Brain microvascular endothelial cell (primary cell): ENCODE results near the gene RAB20.
A peak's percentile ranks its signal among the peaks of the same experiment; 100 is the strongest.

Experiments used
- DNase-seq: peaks from one replicate; pipeline ENCODE4 v3.0.0-alpha.2; 2020
- H3K27ac ChIP-seq: fragments of 250-450 bp; sonication (Bioruptor Pico); 2 replicates; pipeline ENCODE4 v1.5.1; 2020; ENCODE audit warnings: mild to moderate bottlenecking, moderate library complexity
- H3K27me3 ChIP-seq: fragments of 250-450 bp; sonication (Bioruptor Pico); replicated peaks from 2 replicates; pipeline ENCODE4 v1.5.1; 2020; ENCODE audit warnings: mild to moderate bottlenecking
- H3K36me3 ChIP-seq: fragments of 250-450 bp; sonication (Bioruptor Pico); replicated peaks from 2 replicates; pipeline ENCODE4 v1.5.1; 2020; ENCODE audit warnings: mild to moderate bottlenecking
- H3K4me3 ChIP-seq: 2 replicates; pipeline ENCODE4 v1.5.1; 2011; ENCODE audit warnings: low read depth, mild to moderate bottlenecking, control low read depth, low read length, moderate library complexity
- in situ Hi-C: cut with HindIII; loops from 2 replicates; pipeline ENCODE4 v1.10.0; 2017; ENCODE audit warnings: low sequenced_read_pairs, low pct_ligation_motif_present
- TF ChIP-seq, protein P1 (sequence below): IDR thresholded peaks from 2 replicates; pipeline ENCODE4 v1.5.1; 2011; ENCODE audit warnings: low read depth, mild to moderate bottlenecking, moderate library complexity, low read length, control low read depth, inconsistent platforms; ENCODE audit errors: missing control alignments

Gene RAB20

DNA sequence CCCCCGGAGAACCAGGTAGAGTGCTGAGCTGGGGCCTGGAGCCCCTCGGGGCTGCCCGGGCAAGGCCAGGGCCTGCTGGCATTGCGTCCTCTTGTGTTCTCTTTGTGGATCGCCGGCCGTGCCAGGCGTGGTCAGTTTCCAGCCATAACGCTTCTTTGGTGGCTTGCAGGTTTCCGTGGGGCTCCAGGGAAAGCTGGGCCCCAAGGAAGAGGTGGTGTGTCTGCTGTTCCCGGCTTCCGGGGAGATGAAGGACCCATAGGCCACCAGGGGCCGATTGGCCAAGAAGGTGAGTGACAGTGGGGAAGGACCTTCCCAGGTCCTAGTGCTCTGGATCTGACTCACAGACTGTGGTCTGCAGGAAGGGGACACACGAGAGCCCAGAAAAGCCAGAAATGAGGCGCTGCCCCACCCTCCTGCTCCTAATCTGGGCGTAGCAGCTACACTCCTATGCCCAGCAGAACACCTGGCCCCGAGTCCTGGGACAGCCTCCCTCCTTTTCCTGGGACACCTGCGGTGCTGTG is 57.5 kb downstream of the RAB20 start:
- Histone ChIP-seq H3K27ac (peak overlapping the region; percentile 52), H3K4me3 (no peak overlapping the region), H3K27me3 (no peaks in the 10 kb centered on the region), H3K36me3 (peaks cover 94% of the 10 kb centered on the region)
- in situ Hi-C loops = no loop called here
- TF ChIP-seq, protein P1, sequence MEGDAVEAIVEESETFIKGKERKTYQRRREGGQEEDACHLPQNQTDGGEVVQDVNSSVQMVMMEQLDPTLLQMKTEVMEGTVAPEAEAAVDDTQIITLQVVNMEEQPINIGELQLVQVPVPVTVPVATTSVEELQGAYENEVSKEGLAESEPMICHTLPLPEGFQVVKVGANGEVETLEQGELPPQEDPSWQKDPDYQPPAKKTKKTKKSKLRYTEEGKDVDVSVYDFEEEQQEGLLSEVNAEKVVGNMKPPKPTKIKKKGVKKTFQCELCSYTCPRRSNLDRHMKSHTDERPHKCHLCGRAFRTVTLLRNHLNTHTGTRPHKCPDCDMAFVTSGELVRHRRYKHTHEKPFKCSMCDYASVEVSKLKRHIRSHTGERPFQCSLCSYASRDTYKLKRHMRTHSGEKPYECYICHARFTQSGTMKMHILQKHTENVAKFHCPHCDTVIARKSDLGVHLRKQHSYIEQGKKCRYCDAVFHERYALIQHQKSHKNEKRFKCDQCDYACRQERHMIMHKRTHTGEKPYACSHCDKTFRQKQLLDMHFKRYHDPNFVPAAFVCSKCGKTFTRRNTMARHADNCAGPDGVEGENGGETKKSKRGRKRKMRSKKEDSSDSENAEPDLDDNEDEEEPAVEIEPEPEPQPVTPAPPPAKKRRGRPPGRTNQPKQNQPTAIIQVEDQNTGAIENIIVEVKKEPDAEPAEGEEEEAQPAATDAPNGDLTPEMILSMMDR = no peak
- no peak for DNase-seq

DNA sequence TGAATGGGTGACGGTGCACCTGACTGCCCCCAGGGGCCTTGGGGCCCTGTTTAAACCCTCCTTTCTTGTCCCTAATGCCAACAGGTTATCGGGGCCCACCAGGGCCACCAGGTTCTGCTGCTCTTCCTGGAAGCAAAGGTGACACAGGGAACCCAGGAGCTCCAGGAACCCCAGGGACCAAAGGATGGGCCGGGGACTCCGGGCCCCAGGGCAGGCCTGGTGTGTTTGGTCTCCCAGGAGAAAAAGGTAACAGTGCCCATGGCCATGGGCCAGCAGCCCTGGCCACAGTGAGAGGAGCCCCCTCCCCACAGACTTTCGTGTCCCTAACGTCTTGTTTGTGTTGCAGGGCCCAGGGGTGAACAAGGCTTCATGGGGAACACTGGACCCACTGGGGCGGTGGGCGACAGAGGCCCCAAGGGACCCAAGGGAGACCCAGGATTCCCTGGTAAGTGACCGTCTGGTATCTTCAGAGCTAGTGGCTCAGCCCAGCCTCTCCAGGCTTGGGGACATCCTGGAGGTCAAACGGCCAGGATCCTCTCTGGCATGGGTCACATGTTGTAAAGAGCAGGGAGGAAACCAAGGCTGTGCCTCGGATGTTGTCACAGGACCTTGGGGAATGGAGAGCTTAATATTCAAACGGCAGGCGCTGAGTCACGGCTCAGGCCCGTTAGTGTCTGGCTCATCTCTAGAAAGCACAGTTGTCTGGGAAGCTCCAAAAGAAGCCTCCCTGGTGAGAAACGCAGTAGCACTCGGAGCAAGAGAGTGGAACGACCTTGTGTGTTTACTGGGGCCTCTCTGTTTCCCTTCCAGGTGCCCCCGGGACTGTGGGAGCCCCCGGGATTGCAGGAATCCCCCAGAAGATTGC is 58.3 kb downstream of the RAB20 start:
- Histone ChIP-seq H3K27me3 (no peaks in the 10 kb centered on the region), H3K36me3 (peaks cover 94% of the 10 kb centered on the region), H3K27ac (peak overlapping the region; percentile 52), H3K4me3 (no peak overlapping the region)
- in situ Hi-C loops = no loop called here
- DNase-seq = peak; percentile 90
- TF ChIP-seq, protein P1 = no peak

DNA sequence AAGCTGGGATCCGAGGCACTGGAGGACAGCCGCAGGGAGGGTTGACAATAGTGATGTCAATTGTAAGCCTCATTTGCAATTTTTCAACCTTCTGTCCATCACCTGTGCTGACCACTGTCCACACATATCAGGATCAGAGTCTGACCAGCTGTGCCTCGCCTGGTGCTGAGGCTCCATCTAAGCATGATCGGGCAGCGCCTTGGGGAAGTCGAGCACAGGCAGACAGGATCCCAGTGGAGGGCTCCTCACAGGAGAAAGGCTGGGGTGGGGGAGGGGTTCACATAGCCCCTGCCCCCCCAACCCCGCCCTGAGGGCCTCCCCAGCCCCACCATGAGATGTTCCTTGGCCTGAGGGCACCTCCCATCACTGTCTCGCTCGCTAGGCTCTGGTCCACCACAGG is 60.3 kb downstream of the RAB20 start:
- H3K36me3 ChIP-seq = peaks cover 85% of the 10 kb centered on the region
- in situ Hi-C loops = no loop called here
- H3K4me3 ChIP-seq = no peak overlapping the region
- no peak overlapping the region for H3K27ac ChIP-seq
- no peaks in the 10 kb centered on the region for H3K27me3 ChIP-seq
- TF ChIP-seq, protein P1 = no peak
- DNase-seq = no peak

DNA sequence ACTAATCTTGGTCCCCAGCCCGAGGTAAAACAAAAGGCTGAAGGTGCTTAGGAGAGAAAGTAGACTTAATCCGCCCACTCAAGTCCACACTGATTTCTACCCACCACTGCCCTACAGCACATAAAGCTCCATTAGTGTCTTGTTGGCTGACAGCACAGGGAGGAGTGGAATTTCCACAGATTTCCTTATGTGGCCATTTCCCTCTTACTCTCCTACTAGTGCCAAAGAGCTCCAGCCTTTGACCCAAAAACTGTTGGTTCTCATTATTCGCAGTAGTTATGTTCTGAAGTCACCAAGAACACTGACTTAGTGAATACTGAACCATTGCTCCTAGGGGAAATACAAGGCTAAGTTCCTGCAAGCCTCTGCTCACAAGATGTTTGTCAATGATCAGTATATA is 61.2 kb downstream of the RAB20 start:
- in situ Hi-C loops = no loop called here
- Histone ChIP-seq H3K27ac (no peak overlapping the region), H3K4me3 (no peak overlapping the region), H3K27me3 (no peaks in the 10 kb centered on the region), H3K36me3 (peaks cover 87% of the 10 kb centered on the region)
- DNase-seq = no peak
- TF ChIP-seq, protein P1 = no peak

DNA sequence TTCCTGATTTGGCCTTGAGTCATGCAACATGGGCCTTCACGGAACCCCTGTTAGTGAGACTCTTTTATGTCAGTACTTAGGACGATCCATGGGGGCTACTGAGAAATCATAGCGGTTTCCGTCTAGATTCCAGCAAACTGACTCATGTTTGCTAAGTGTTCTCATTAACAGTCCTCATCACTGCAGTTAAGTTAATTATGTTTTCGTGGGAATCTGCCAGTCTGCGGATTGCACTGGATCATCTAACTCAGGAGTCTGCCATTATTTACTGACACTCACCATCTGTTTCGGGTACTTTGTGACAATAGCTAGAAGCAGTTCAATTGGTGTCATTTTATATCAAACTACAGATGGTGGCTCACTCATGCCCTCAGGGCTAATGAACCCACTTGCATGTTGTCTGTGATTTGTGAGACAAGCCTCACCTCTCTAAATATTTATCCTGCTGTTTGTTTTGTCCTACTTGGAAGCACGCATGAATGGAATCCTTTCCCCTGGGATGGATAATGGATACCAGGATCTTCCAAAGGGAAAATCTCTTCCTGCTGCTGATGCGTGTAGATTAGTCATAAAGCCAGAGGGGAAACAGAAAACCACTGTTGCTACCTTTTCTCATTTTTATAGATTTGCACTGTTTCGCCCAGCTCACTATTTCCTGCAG is 61.8 kb downstream of the RAB20 start:
- no peaks in the 10 kb centered on the region for H3K27me3 ChIP-seq
- DNase-seq = no peak
- no peak overlapping the region for H3K4me3 ChIP-seq
- in situ Hi-C loops = no loop called here
- TF ChIP-seq, protein P1 = no peak
- peaks cover 87% of the 10 kb centered on the region for H3K36me3 ChIP-seq
- peak overlapping the region; percentile 4 for H3K27ac ChIP-seq
